SK-N-SH (cell line): ENCODE results near the gene RAB6A. TPM values are rescaled to one million over a fixed set of nuclear protein-coding genes. Genes with fewer than 3 reads are reported as not detected.

Experiments
- CTCF ChIA-PET: fragments of 300-600, 350-600 bp; formaldehyde crosslinking; extraction: SDS; loops from one replicate; lab custom pipeline; 2021; lab: Yijun Ruan, JAX
- POLR2A ChIA-PET: fragments of 350-600 bp; sonication (Branson Sonifier 250); formaldehyde crosslinking; extraction: SDS; loops from one replicate; lab custom pipeline; 2020; ENCODE audit warnings: antibody characterized with exemption, inconsistent platforms; lab: Yijun Ruan, JAX
- DNase-seq: peaks from one replicate; pipeline ENCODE4 v3.0.0; 2012
- H2AFZ ChIP-seq: fragments of 200-600 bp; sonication (generic); 2 replicates; pipeline ENCODE4 v1.8.1; 2016; ENCODE audit warnings: antibody characterized with exemption, mild to moderate bottlenecking, low read depth
- H3F3A ChIP-seq: fragments of 200-600 bp; sonication (generic); replicated peaks from 2 replicates; pipeline ENCODE3; 2016; ENCODE audit warnings: antibody characterized with exemption, mild to moderate bottlenecking; ENCODE audit not compliant: insufficient read depth
- H3K27ac ChIP-seq, 2 experiments: fragments of 200-500 bp in 1 of 2; fragments of 200-600 bp in 1 of 2; sonication (Bioruptor generic) in 1 of 2; sonication (generic), shearing (Covaris generic) in 1 of 2; 2 replicates each; pipeline versions ENCODE4 v1.5.1 to v1.6.1; 2014 to 2016; ENCODE audit warnings: low read depth in 2 of 2, inconsistent platforms in 1 of 2, low read length in 1 of 2, mild to moderate bottlenecking in 1 of 2, mixed read lengths in 1 of 2
- H3K27me3 ChIP-seq: fragments of 200-600 bp; sonication (generic), shearing (Covaris generic); 2 replicates; pipeline ENCODE4 v1.6.1; 2016; ENCODE audit warnings: mixed run types; ENCODE audit not compliant: insufficient read depth
- H3K36me3 ChIP-seq, 2 experiments: fragments of 200-500 bp in 1 of 2; fragments of 200-600 bp in 1 of 2; sonication (Bioruptor generic) in 1 of 2; sonication (generic) in 1 of 2; replicated peaks in 1 of 2; 2 replicates each; pipeline versions ENCODE3 to v1.5.1; 2014 to 2016; ENCODE audit warnings: low read length in 1 of 2, mild to moderate bottlenecking in 1 of 2; ENCODE audit not compliant: insufficient read depth in 2 of 2, control insufficient read depth in 1 of 2
- H3K4me1 ChIP-seq, 2 experiments: fragments of 200-500 bp in 1 of 2; fragments of 200-600 bp in 1 of 2; sonication (Bioruptor generic) in 1 of 2; sonication (generic), shearing (Covaris generic) in 1 of 2; 2 replicates each; pipeline versions ENCODE4 v1.5.1 to v1.6.1; 2014 to 2016; ENCODE audit warnings: low read depth in 1 of 2, low read length in 1 of 2, mixed run types in 1 of 2; ENCODE audit not compliant: insufficient read depth in 2 of 2, control insufficient read depth in 1 of 2
- H3K4me2 ChIP-seq: fragments of 200-600 bp; sonication (generic), shearing (Covaris generic); 2 replicates; pipeline ENCODE4 v1.6.1; 2017; ENCODE audit warnings: mixed run types
- H3K4me3 ChIP-seq, 2 experiments: fragments of 200-500 bp in 1 of 2; fragments of 200-600 bp in 1 of 2; sonication (Bioruptor generic) in 1 of 2; sonication (generic), shearing (Covaris generic) in 1 of 2; 2 replicates each; pipeline versions ENCODE4 v1.5.1 to v1.8.1; 2014 to 2016; ENCODE audit warnings: low read depth in 2 of 2, inconsistent platforms in 1 of 2, low read length in 1 of 2, mild to moderate bottlenecking in 1 of 2, mixed read lengths in 1 of 2, moderate library complexity in 1 of 2
- H3K79me2 ChIP-seq: fragments of 200-600 bp; sonication (generic); 2 replicates; pipeline ENCODE4 v1.8.1; 2017; ENCODE audit warnings: mild to moderate bottlenecking; ENCODE audit not compliant: insufficient read depth
- H3K9ac ChIP-seq: fragments of 200-600 bp; sonication (generic); 2 replicates; pipeline ENCODE4 v1.6.1; 2017; ENCODE audit warnings: mixed run types
- H3K9me2 ChIP-seq: fragments of 200-600 bp; sonication (generic); 2 replicates; pipeline ENCODE4 v1.6.1; 2017; ENCODE audit warnings: mixed run types
- H3K9me3 ChIP-seq: fragments of 200-600 bp; sonication (generic); 2 replicates; pipeline ENCODE4 v1.6.1; 2017; ENCODE audit warnings: mixed run types, mild to moderate bottlenecking, moderate library complexity
- H4K20me1 ChIP-seq: fragments of 200-600 bp; sonication (generic); 2 replicates; pipeline ENCODE4 v1.6.1; 2017; ENCODE audit warnings: mild to moderate bottlenecking, mixed run types; ENCODE audit not compliant: insufficient read depth
- CTCF ChIP-seq: fragments of 200-600 bp; sonication (generic); IDR thresholded peaks from 2 replicates; pipeline ENCODE4 v1.6.1; 2017; ENCODE audit warnings: antibody characterized with exemption, mild to moderate bottlenecking, moderate library complexity
- EP300 ChIP-seq, 2 experiments: IDR thresholded peaks; 2 replicates each; pipeline versions ENCODE4 v1.4.0 to v1.6.1; 2012; ENCODE audit warnings: borderline replicate concordance in 1 of 2, low read depth in 1 of 2, low read length in 1 of 2
- EZH2phosphoT487 ChIP-seq: fragments of 200-600 bp; sonication (generic); IDR thresholded peaks from 2 replicates; pipeline ENCODE4 v1.6.1; 2017; ENCODE audit warnings: low read depth, mixed run types, mild to moderate bottlenecking, antibody characterized with exemption, moderate library complexity, borderline replicate concordance
- FOXJ3 ChIP-seq: sonication (generic); formaldehyde crosslinking; IDR thresholded peaks from 2 replicates; pipeline ENCODE4 v1.5.1; 2020; ENCODE audit warnings: mild to moderate bottlenecking, missing genetic modification reagents
- GABPA ChIP-seq: IDR thresholded peaks from 2 replicates; pipeline ENCODE4 v1.4.0; 2012; ENCODE audit warnings: low read depth, mild to moderate bottlenecking
- GATA2 ChIP-seq: sonication (generic); formaldehyde crosslinking; IDR thresholded peaks from 2 replicates; pipeline ENCODE4 v1.5.0; 2020; ENCODE audit warnings: mild to moderate bottlenecking, missing genetic modification reagents
- IRF3 ChIP-seq: fragments of 150-350 bp; IDR thresholded peaks from 2 replicates; pipeline ENCODE4 v1.6.1; 2016; ENCODE audit warnings: mild to moderate bottlenecking, low read depth, low read length
- MEF2A ChIP-seq: IDR thresholded peaks from 2 replicates; pipeline ENCODE4 v1.4.0; 2012; ENCODE audit warnings: low read depth, borderline replicate concordance
- MXI1 ChIP-seq: IDR thresholded peaks from 2 replicates; pipeline ENCODE4 v1.6.1; 2012; ENCODE audit warnings: mild to moderate bottlenecking, low read depth, low read length, improper control_type of control experiment
- NFIC ChIP-seq: IDR thresholded peaks from 2 replicates; pipeline ENCODE4 v1.4.0; 2012; ENCODE audit warnings: borderline replicate concordance
- RAD21 ChIP-seq: IDR thresholded peaks from 2 replicates; pipeline ENCODE4 v1.6.1; 2012; ENCODE audit warnings: mild to moderate bottlenecking, low read length
- REST ChIP-seq: IDR thresholded peaks from 2 replicates; pipeline ENCODE4 v1.6.1; 2012; ENCODE audit warnings: mild to moderate bottlenecking, low read depth, low read length, moderate library complexity
- RFX5 ChIP-seq: IDR thresholded peaks from 2 replicates; pipeline ENCODE4 v1.6.1; 2012; ENCODE audit warnings: mild to moderate bottlenecking, improper control_type of control experiment, low read length
- SMC3 ChIP-seq: IDR thresholded peaks from 2 replicates; pipeline ENCODE4 v1.6.1; 2012; ENCODE audit warnings: low read depth, low read length, improper control_type of control experiment
- WGBS: methylation state at CpG from one replicate; pipeline ENCODE4 v1.1.6; 2017; ENCODE audit warnings: low lambda C conversion rate; 5-methylcytosine and 5-hydroxymethylcytosine counted together
- polyA plus RNA-seq, 3 experiments: library from polyadenylated mRNA; depleted of rRNA; stranded (reverse); fragments of >200 nt; gene quantifications; 2 replicates each; pipeline ENCODE4 v1.2.3, GENCODE V29; 2012

The RAB6A gene
- polyA plus RNA-seq, 1 of the 3 experiments (the other 2 are of a cell fraction), result 39.1 TPM

GRCh38 chr11:73795925-73796632 lies 35.2 kb upstream of the RAB6A start:
- no peak overlapping the region for H2AFZ ChIP-seq
- POLR2A ChIA-PET, result no interaction called here

More at GRCh38 chr11:73795925-73796632, 35.2 kb upstream of the RAB6A start:
- H3K4me3 ChIP-seq, result no peak overlapping the region
- H3K4me1 ChIP-seq, result no peaks in the 10 kb centered on the region
- CTCF ChIA-PET, result no interaction called here
- TF ChIP-seq MEF2A, result no peak
- no peak for TF ChIP-seq FOXJ3 (CRISPR knock-in tag)
- TF ChIP-seq EP300 (IDR thresholded peaks at IDR 0.05; ENCODE audit: borderline replicate concordance in 1 of 2, low read depth in 1 of 2, low read length in 1 of 2), result no peak
- TF ChIP-seq MXI1, result no peak
- TF ChIP-seq EZH2phosphoT487, result no peak
- no peak for TF ChIP-seq CTCF
- TF ChIP-seq SMC3, result no peak
- TF ChIP-seq NFIC, result no peak
- no peak for TF ChIP-seq GATA2
- no peak for TF ChIP-seq REST
- TF ChIP-seq RFX5, result no peak
- no peak for TF ChIP-seq IRF3
- TF ChIP-seq GABPA, result no peak
- TF ChIP-seq RAD21, result no peak
- 85% methylated on average over 13 of the region's 19 CpGs for WGBS
- H3K79me2 ChIP-seq, result peaks cover 21% of the 10 kb centered on the region; the same call in 1 of the 2 replicates
- peak; percentile 45 for DNase-seq
- H3K9ac ChIP-seq, result no peak overlapping the region
- no peaks in the 10 kb centered on the region for H3K27me3 ChIP-seq
- no peaks in the 10 kb centered on the region for H3K9me3 ChIP-seq
- no peaks in the 10 kb centered on the region for H3K9me2 ChIP-seq
- no peak overlapping the region for H3K27ac ChIP-seq
- H4K20me1 ChIP-seq, result no peaks in the 10 kb centered on the region
- peaks cover 6% of the 10 kb centered on the region for H3F3A ChIP-seq
- H3K36me3 ChIP-seq, result no peaks in the 10 kb centered on the region
- no peak overlapping the region for H3K4me2 ChIP-seq
